Activated CD4-positive, alpha-beta T cell treated with anti-CD3 and anti-CD28 coated beads for 36 hours (primary cell): ENCODE results near the gene XKR3. TPM values are rescaled to one million over a fixed set of nuclear protein-coding genes. Genes with fewer than 3 reads are reported as not detected.
"Not testable (repeated sequence)": the region's sequence is repeated elsewhere in the genome, so short reads cannot be mapped to it uniquely, and the experiment has no call there.

Experiments used
- ATAC-seq: fragments of 200-7000 bp; cut with Tn5 transposase; one replicate; pipeline ENCODE4 v1.10.0; 2021; ENCODE audit warnings: mild to moderate bottlenecking, moderate library complexity
- CTCF ChIA-PET: fragments of 350-600 bp; sonication (Branson Sonifier 250); formaldehyde crosslinking; loops from one replicate; lab custom pipeline; 2021; ENCODE audit warnings: antibody characterized with exemption; lab: Charles Lee
- POLR2A ChIA-PET: fragments of 350-600 bp; sonication (Branson Sonifier 250); formaldehyde crosslinking; loops from one replicate; lab custom pipeline; 2021; ENCODE audit warnings: antibody characterized with exemption, inconsistent platforms; lab: Charles Lee
- DNase-seq: peaks from one replicate; pipeline ENCODE4 v3.0.0-alpha.2; 2020
- H3K27ac Mint-ChIP-seq: one replicate; pipeline ENCODE4 v1.8.0; 2021; ENCODE audit warnings: mixed read lengths
- H3K27me3 Mint-ChIP-seq: one replicate; pipeline ENCODE4 v1.8.0; 2021; ENCODE audit warnings: mixed read lengths
- H3K36me3 Mint-ChIP-seq: one replicate; pipeline ENCODE4 v1.8.0; 2021; ENCODE audit warnings: low read depth, mixed read lengths
- H3K4me1 Mint-ChIP-seq: one replicate; pipeline ENCODE4 v1.8.0; 2021; ENCODE audit warnings: mixed read lengths
- H3K4me3 Mint-ChIP-seq: one replicate; pipeline ENCODE4 v1.8.0; 2021; ENCODE audit warnings: mild to moderate bottlenecking, moderate library complexity, mixed read lengths
- H3K9me3 Mint-ChIP-seq: one replicate; pipeline ENCODE4 v1.8.0; 2021; ENCODE audit warnings: low read depth, mixed read lengths
- intact Hi-C, 2 experiments: fragments of 100-400 bp; cut with DNase I in 1 of 2; cut with micrococcal nuclease in 1 of 2; formaldehyde crosslinking; loops; one replicate each; pipeline versions ENCODE4 v1.14.2 to v1.15.1; 2022 to 2024; cut with DNase I, micrococcal nuclease
- total RNA-seq, 2 experiments: library from RNA; stranded (reverse); gene quantifications; one replicate each; pipeline ENCODE4 v1.2.3, GENCODE V29; 2021

Gene XKR3
- total RNA-seq, result not detected

DNA sequence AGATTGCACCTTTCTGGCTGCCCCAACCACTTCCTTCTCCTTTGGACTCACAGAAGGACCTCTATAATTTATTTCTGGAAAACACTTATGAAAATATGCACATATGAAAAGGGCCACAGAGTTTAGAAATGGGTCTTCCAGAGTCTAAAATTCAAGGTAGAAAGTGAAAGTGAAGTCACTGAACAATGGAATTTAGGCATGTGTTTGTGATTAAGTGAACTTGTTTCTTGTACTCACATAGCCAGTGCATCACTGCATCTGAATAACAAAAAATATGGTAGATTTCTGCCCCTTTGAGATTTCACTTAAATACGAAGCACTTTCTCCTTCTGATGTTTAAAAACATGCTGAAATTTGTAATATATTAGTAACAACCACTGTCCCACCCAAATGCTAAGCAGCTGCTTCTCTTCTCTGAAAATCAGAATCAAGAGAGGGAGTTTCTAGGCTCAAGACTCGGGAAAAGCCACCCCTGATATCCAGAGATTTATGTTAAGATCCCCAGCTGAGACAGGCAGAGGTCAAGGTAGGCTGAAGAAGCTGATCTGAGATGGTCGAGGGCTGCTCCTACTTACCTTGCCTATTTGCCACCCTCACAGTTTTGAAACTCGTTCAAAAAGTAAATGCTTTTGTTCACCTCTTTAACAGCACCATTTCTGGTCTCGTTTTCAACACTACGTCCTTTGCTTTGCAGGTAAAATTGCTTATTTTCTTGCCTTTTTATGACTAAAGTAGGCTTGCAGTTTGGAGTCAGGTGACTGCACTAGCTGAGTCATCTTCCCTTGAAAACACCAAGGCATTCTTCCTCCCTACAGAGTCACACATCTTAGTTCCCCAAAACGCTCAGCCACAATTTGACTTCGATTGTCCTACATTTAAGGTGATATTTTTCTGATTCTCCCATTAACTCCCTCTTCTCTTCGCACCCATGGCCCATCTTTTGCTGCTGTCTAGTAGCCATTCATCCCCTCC, at the start of gene XKR3:
TSS of gene XKR3 (minus strand) at position 696 of the 972 bp plus-strand sequence. CDS start 17,338 bp downstream, outside the sequence.
- Mint-ChIP-seq H3K27ac (peak within 1 kb of the TSS; percentile 72), H3K9me3 (no peaks in the 10 kb centered on the region), H3K36me3 (no peaks in the 10 kb centered on the region), H3K4me1 (peaks cover 22% of the 10 kb centered on the region), H3K27me3 (no peaks in the 10 kb centered on the region), H3K4me3 (peak within 1 kb of the TSS; percentile 16)
- ChIA-PET CTCF (no interaction called here), POLR2A (no interaction called here)
- ATAC-seq, result peak; percentile 85
- peak; percentile 28 for DNase-seq
- intact Hi-C loops, result loop anchor here in 1 of 2 experiments (5.0 kb wide), 1 partner anchor 53 kb away; no protein-coding TSS in a partner anchor

DNA sequence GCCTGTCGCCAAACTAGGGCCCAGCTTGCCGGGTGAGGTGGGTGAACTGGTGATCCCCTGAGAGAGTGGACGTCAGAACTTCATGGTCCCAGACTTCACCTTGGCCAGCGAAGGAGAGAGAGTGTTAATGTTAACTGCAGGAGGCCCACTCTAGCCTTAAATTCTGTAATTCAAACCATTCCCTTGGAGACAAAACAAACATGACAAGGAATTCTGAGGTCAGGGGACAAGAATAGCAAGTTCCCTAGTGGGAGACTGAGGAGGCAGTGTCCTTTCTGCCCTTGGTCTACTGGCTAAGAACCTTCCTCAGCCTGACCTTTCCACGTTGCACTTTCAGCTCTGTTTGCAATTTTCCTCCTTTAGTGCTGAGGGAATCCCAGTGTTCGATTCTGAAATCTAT, 44.4 kb upstream of the XKR3 start:
- intact Hi-C loops, result not testable (repeated sequence)

GRCh38 chr22:16866167-16866566, 41.0 kb upstream of the XKR3 start:
- no peak for DNase-seq
- intact Hi-C loops, result no loop called here
- CTCF ChIA-PET, result interaction anchor here (0.7 kb wide), 1 partner anchor 802 kb away, joined by 3 read pairs; no protein-coding TSS in a partner anchor

More for the DNA sequence above, 44.4 kb upstream of the XKR3 start:
- H3K36me3 Mint-ChIP-seq, CTCF ChIA-PET, H3K27me3 Mint-ChIP-seq, ATAC-seq, POLR2A ChIA-PET, H3K4me1 Mint-ChIP-seq, H3K27ac Mint-ChIP-seq, H3K9me3 Mint-ChIP-seq, H3K4me3 Mint-ChIP-seq, DNase-seq: not testable (repeated sequence)

GRCh38 chr22:16856851-16857250, 31.6 kb upstream of the XKR3 start:
- intact Hi-C loops, ATAC-seq, CTCF ChIA-PET, H3K4me1 Mint-ChIP-seq, DNase-seq, H3K4me3 Mint-ChIP-seq, H3K27ac Mint-ChIP-seq, H3K36me3 Mint-ChIP-seq, H3K9me3 Mint-ChIP-seq, H3K27me3 Mint-ChIP-seq, POLR2A ChIA-PET: not testable (repeated sequence)

More at GRCh38 chr22:16866167-16866566, 41.0 kb upstream of the XKR3 start:
- ATAC-seq, result no peak
- Mint-ChIP-seq H3K4me3 (no peak overlapping the region), H3K4me1 (no peaks in the 10 kb centered on the region), H3K27me3 (peaks cover 5% of the 10 kb centered on the region), H3K36me3 (no peaks in the 10 kb centered on the region), H3K9me3 (no peaks in the 10 kb centered on the region), H3K27ac (no peak overlapping the region)
- POLR2A ChIA-PET, result no interaction called here

DNA sequence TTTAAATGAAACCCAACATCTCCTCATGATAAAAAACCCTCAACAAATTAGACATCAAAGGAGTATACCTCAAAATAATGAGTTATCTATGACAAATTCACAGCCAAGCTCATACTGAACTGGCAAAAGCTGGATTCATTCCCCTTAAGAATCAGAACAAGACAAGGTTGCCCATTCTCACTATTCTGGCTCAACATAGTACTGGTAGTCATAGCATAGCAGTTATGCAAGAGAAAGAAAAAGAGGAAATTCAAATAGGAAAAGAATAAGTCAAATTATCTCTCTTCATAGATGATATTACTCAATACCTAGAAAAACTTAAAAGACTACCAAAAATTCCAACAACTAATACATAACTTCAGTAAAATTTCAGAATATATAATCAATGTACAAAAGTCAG, 29.4 kb upstream of the XKR3 start:
- POLR2A ChIA-PET, result no interaction called here
- ATAC-seq, result no peak
- CTCF ChIA-PET, result no interaction called here

DNA sequence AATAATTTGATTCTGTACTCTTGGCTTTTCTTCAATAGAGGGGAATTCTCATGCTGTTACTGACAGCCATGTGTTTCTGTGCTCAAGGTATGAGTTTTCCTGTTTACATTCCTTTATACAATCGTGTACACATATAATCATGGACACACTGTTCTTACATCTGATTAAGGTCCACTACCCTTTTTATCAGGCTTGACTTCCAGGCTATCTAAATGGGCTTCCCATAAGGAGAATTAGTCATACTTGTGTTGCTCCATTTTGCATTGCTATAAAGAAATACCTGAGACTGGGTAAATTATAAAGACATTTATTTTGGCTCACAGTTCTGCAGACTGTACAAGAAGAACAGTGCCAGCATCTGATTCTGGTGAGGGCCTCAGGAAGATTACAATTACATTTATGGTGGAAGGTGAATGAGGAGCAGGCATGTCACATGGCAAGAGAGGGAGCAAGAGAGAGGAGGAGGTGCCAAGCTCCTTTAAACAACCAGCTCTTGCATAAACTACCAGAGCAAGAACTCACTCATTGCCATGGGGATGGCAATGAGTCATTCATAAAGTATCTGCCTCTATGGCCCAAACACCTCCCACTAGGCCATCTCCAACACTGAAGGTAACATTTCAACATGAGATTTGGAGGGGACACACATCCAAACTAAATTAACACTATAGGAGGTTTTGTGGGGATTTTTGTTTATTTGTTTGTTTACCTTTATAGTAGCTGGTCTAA, 26.2 kb upstream of the XKR3 start:
- H3K9me3 Mint-ChIP-seq, H3K27me3 Mint-ChIP-seq, DNase-seq, H3K4me3 Mint-ChIP-seq, ATAC-seq, POLR2A ChIA-PET, intact Hi-C loops, H3K36me3 Mint-ChIP-seq, H3K27ac Mint-ChIP-seq, H3K4me1 Mint-ChIP-seq: not testable (repeated sequence)
- CTCF ChIA-PET, result interaction anchor here (1.1 kb wide), 1 partner anchor 14 kb away, joined by 3 read pairs; no protein-coding TSS in a partner anchor

More for the DNA sequence above, 29.4 kb upstream of the XKR3 start:
- Mint-ChIP-seq H3K27ac (no peak overlapping the region), H3K27me3 (peaks cover 3% of the 10 kb centered on the region), H3K4me1 (no peaks in the 10 kb centered on the region), H3K36me3 (no peaks in the 10 kb centered on the region), H3K9me3 (no peaks in the 10 kb centered on the region), H3K4me3 (no peak overlapping the region)
- DNase-seq, result no peak
- intact Hi-C loops, result no loop called here

DNA sequence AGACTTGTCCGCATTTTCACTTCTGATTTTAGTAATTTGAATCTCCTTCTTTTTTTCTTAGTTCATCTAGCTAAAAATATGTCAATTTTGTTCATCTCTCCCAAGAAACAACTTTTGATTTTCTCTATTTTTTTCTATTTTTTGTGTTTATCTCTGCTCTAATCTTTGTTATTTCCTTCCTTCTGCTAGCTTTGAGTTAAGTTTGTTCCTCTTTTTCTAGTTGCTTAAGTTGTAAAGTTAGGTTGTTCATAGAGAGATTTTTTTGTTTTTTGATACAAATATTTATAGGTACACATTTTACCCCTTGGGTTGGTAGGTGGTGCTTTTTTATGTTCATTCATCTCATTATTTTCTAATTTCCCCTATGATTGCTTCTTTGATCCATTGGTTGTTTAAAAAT, 22.1 kb upstream of the XKR3 start:
- ATAC-seq (no peak), DNase-seq (no peak)
- intact Hi-C loops, result no loop called here
- POLR2A ChIA-PET, result no interaction called here
- Mint-ChIP-seq H3K9me3 (no peaks in the 10 kb centered on the region), H3K4me1 (no peaks in the 10 kb centered on the region), H3K27me3 (peaks cover 4% of the 10 kb centered on the region), H3K27ac (no peak overlapping the region), H3K4me3 (no peak overlapping the region), H3K36me3 (no peaks in the 10 kb centered on the region)
- CTCF ChIA-PET, result no interaction called here

- no peak for DNase-seq
- Mint-ChIP-seq H3K27me3 (peaks cover 4% of the 10 kb centered on the region), H3K9me3 (no peaks in the 10 kb centered on the region), H3K27ac (no peak overlapping the region), H3K36me3 (no peaks in the 10 kb centered on the region), H3K4me3 (no peak overlapping the region), H3K4me1 (no peaks in the 10 kb centered on the region)
- CTCF ChIA-PET, result no interaction called here
- no peak for ATAC-seq
- POLR2A ChIA-PET, result no interaction called here
- intact Hi-C loops, result no loop called here
Observed at GRCh38 chr22:16845881-16846280, 20.7 kb upstream of the XKR3 start.

GRCh38 chr22:16845465-16845864, 20.3 kb upstream of the XKR3 start:
- no peak for ATAC-seq
- no peak overlapping the region for H3K4me3 Mint-ChIP-seq
- ChIA-PET POLR2A (no interaction called here), CTCF (no interaction called here)
- H3K27me3 Mint-ChIP-seq, result peaks cover 4% of the 10 kb centered on the region
- no peaks in the 10 kb centered on the region for H3K4me1 Mint-ChIP-seq
- intact Hi-C loops, result no loop called here
- no peak for DNase-seq
- no peaks in the 10 kb centered on the region for H3K9me3 Mint-ChIP-seq
- H3K36me3 Mint-ChIP-seq, result no peaks in the 10 kb centered on the region
- no peak overlapping the region for H3K27ac Mint-ChIP-seq

GRCh38 chr22:16844529-16844928, 19.3 kb upstream of the XKR3 start:
- peaks cover 4% of the 10 kb centered on the region for H3K27me3 Mint-ChIP-seq

GRCh38 chr22:16838073-16838472, 12.9 kb upstream of the XKR3 start:
- intact Hi-C loops, result no loop called here
- DNase-seq (no peak), ATAC-seq (no peak)
- CTCF ChIA-PET, result interaction anchor here (0.8 kb wide), 1 partner anchor 14 kb away, joined by 3 read pairs; no protein-coding TSS in a partner anchor
- H3K27ac Mint-ChIP-seq, result no peak overlapping the region
- H3K36me3 Mint-ChIP-seq, result no peaks in the 10 kb centered on the region
- no peaks in the 10 kb centered on the region for H3K4me1 Mint-ChIP-seq
- H3K9me3 Mint-ChIP-seq, result no peaks in the 10 kb centered on the region
- H3K27me3 Mint-ChIP-seq, result no peaks in the 10 kb centered on the region
- no peak overlapping the region for H3K4me3 Mint-ChIP-seq
- POLR2A ChIA-PET, result no interaction called here

More at GRCh38 chr22:16844529-16844928, 19.3 kb upstream of the XKR3 start:
- intact Hi-C loops, result no loop called here
- no peak overlapping the region for H3K4me3 Mint-ChIP-seq
- ChIA-PET CTCF (no interaction called here), POLR2A (no interaction called here)
- no peaks in the 10 kb centered on the region for H3K4me1 Mint-ChIP-seq
- ATAC-seq (no peak), DNase-seq (no peak)
- H3K9me3 Mint-ChIP-seq, result no peaks in the 10 kb centered on the region
- H3K27ac Mint-ChIP-seq, result no peak overlapping the region
- H3K36me3 Mint-ChIP-seq, result no peaks in the 10 kb centered on the region
